NAMALWA (cell line): ENCODE results near the gene SRA1.

Experiments used
- DNase-seq: peaks from one replicate; pipeline ENCODE4 v3.0.0-alpha.2; 2015; ENCODE audit warnings: low spot score

The SRA1 gene

GRCh38 chr5:140570488-140570887 is 13.2 kb upstream of the SRA1 start:
- DNase-seq = no peak

- no peak for DNase-seq
Measured at GRCh38 chr5:140570058-140570457, 12.8 kb upstream of the SRA1 start.

- no peak for DNase-seq
Measured at GRCh38 chr5:140569197-140569596, 11.9 kb upstream of the SRA1 start.

DNA sequence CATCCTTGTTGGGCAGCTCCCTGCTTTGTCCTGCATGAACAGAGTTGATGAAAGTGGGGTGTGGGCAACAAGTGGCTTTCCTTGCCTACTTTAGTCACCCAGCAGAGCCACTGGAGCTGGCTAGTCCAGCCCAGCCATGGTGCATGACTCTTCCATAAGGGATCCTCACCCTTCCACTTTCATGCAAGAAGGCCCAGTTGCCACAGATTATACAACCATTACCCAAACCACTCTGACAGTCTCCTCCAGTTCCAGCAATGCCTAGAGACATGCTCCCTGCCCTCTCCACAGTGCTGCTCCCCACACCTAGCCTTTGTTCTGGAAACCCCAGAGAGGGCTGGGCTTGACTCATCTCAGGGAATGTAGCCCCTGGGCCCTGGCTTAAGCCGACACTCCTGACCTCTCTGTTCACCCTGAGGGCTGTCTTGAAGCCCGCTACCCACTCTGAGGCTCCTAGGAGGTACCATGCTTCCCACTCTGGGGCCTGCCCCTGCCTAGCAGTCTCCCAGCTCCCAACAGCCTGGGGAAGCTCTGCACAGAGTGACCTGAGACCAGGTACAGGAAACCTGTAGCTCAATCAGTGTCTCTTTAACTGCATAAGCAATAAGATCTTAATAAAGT is 11.3 kb upstream of the SRA1 start:
- no peak for DNase-seq

DNA sequence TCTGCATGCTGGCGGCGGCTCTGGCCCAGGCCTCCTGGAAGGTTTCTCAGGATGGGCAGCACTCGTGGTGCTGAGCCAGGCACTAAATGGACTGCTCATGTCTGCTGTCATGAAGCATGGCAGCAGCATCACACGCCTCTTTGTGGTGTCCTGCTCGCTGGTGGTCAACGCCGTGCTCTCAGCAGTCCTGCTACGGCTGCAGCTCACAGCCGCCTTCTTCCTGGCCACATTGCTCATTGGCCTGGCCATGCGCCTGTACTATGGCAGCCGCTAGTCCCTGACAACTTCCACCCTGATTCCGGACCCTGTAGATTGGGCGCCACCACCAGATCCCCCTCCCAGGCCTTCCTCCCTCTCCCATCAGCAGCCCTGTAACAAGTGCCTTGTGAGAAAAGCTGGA is 10.6 kb upstream of the SRA1 start:
- no peak for DNase-seq

DNA sequence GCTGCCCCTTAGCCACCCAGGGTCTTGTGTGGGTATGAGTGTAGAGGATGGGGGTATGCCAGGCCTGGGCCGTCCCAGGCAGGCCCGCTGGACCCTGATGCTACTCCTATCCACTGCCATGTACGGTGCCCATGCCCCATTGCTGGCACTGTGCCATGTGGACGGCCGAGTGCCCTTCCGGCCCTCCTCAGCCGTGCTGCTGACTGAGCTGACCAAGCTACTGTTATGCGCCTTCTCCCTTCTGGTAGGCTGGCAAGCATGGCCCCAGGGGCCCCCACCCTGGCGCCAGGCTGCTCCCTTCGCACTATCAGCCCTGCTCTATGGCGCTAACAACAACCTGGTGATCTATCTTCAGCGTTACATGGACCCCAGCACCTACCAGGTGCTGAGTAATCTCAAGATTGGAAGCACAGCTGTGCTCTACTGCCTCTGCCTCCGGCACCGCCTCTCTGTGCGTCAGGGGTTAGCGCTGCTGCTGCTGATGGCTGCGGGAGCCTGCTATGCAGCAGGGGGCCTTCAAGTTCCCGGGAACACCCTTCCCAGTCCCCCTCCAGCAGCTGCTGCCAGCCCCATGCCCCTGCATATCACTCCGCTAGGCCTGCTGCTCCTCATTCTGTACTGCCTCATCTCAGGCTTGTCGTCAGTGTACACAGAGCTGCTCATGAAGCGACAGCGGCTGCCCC is 10.0 kb upstream of the SRA1 start:
- no peak for DNase-seq

GRCh38 chr5:140566665-140567064 is 9.4 kb upstream of the SRA1 start:
- no peak for DNase-seq

- DNase-seq = no peak
Measured at GRCh38 chr5:140565780-140566095, 8.5 kb upstream of the SRA1 start.

GRCh38 chr5:140565024-140565779 is 7.9 kb upstream of the SRA1 start:
- DNase-seq = peak; percentile 36

DNA sequence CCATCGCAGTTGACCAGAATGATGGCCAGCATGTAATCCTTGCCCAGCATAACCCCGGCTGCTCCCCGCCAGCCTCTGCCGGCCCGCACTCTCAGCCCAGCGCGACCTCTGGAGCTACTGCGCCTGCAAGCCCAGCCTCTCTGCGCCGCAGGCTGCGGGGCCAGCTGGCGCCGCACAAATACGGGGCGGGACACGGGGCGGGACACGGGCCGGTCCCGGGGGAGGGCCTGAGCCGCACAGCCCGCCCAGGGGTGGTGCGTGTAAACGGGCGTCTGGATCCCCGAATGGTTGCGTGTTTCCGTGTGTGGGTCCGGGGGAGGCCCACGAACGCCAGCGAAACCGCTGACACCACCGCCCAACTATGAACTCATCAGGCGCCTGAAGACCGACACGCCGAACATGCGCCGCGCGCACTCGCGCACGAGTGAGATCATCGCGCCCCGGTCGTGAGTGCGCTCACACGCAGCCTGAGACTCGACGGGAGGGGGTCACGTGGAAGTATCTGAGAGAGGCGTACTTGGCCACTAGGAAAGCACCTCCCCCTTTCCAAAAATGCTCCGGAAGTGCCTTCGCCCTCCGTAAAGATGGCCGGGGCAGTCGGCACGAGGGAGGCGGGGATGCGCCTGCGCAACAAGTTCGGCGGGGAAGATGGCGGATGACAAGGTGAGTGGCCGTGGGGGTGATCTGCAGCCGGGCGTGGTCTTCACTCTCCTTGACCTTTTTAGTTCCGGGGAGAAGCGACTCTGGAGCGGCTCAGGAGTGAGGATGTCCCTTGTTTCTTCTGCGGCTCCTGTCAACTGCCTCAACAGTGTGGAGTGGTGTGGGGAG is 7.1 kb upstream of the SRA1 start, which contains the start of the genes APBB3 and SLC35A4:
Gene APBB3 (minus strand): TSS at position 403 of the 828 bp plus-strand sequence. CDS start 353 bp downstream, at position 50.
Gene SLC35A4 (plus strand): TSS at position 633 of the 828 bp plus-strand sequence. CDS start 2,342 bp downstream, outside the sequence.
- DNase-seq = peak; percentile 99

DNA sequence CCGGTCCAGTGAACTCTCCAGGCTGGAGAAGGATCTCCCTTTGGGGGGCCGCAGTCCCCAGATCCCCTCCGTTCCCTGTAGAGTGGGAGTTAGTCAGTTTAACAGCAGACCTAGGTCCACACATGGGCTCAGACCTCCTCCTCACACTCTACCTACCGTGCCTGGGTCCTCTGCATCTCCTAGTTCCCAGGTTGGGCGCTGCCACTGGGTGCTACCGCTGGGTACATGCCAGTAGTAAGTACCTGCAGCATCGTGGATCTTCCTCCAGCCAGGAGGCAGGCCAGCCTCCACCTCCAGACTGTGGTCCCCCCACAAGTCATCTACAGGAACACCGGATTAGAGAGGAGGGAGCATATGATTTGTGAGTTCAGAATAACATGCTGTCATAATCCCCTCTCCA is 6.3 kb upstream of the SRA1 start:
- no peak for DNase-seq

- DNase-seq = no peak
Measured at GRCh38 chr5:140561753-140562523, 4.7 kb upstream of the SRA1 start.

GRCh38 chr5:140560227-140560626 is 3.0 kb upstream of the SRA1 start:
- no peak for DNase-seq

DNA sequence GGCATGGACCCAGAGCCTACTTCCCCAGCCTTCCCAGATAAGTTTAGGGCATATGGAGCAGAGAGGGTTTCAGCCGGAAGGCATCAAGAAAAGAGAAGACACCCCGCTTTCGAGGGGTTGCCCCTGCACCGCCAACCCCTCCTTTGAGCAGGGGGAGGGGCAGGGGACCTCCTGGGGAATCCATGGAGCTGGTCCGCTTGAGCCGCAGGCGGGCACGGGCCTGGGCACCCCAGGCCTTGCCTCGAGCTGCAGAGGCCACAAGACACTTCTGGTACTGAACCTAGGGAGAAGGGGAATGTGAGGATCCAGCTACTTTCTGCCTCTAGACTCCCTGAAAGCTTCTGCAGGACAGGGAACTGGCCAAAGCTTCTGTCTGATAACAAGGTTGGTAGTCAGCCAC is 1.3 kb upstream of the SRA1 start:
- no peak for DNase-seq

DNA sequence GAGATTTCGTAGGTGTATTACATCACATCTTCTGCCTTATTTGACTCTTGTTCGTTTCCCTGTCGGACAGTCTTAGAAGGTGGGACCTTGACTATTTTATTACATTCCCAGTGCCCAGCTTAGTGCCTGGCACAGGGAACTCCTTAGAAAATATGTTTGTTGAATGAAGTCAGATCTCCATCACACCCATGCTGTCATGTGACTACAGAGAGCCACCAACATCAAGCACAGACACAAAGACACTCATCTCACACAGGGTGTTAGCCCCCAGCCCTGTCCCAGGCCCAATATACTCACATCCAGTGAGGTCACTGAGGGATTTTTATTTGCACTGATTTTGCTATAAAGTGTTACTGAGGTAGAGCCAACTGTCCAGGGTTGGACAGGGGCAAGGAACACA is 692 bp upstream of the SRA1 start:
- DNase-seq = no peak

DNA sequence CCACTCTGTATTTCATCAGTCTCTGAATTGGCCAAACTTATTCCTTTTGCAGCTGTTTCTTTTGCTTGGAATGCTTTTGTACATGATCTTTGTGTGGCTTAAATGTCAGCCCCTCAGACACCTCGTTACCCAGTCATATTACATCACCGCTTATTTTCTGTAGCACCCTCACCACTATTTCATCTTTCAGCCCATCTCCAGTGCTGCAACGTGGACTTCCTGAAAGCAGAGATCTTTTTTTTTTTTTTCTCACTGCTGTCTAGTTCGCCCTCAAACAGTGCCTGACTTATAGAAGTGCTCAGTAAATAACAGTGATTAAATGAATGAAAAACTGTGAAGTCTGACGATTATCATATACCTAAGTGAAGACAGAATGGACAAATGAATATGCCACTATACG is 835 bp downstream of the SRA1 start:
- DNase-seq = peak; percentile 67

DNA sequence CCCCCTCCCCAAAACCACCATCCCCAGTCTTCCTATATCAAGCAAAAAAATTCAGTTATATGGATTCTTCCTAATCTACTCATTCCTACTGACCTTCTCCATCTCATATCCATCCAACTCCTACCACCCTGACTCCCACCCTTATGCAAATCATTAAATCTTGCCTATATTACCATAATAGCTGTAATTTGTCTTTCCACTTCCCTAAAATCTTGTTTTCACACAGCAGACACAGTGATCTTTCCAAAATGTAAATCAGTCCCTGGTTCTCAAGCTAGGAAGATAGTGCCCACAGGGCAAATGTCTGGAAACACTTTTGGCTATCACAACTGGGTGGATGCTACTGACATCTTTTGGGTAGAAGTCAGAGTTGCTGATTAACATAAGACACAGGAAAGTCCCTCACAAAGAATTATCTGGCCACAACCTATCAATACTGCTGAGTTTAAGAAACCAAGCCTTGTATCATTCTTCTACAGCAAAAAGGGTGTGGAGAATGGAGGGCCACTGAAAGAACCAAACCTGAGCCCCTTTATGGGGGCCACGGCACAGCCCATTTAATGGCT is 1.4 kb downstream of the SRA1 start:
- peak; percentile 41 for DNase-seq

GRCh38 chr5:140554454-140554853 is 2.8 kb downstream of the SRA1 start:
- no peak for DNase-seq

DNA sequence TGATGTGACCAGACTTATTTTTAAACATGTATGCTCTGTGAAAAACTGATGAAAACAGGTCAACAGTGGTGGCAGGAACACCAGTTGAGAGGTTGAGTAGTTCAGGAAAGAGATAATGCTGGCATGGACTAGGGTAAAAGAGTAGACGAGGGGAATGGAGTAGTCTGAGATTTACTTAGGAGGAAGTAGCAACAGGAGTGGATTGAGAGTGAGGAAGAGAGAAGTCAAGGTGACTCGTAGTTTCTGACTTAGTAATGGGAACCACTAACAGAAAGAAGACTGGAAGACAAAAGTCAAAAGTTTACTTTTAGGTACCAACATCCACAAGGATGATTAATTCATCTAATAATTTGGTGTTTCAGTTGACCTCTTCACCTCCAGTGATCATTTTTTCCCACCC is 3.6 kb downstream of the SRA1 start:
- no peak for DNase-seq

GRCh38 chr5:140551872-140552271 is 5.4 kb downstream of the SRA1 start:
- no peak for DNase-seq
